Measurements from ENCODE around the gene PARVG.
A peak's percentile ranks its signal among the peaks of the same experiment; 100 is the strongest.

PARVG gene

DNA sequence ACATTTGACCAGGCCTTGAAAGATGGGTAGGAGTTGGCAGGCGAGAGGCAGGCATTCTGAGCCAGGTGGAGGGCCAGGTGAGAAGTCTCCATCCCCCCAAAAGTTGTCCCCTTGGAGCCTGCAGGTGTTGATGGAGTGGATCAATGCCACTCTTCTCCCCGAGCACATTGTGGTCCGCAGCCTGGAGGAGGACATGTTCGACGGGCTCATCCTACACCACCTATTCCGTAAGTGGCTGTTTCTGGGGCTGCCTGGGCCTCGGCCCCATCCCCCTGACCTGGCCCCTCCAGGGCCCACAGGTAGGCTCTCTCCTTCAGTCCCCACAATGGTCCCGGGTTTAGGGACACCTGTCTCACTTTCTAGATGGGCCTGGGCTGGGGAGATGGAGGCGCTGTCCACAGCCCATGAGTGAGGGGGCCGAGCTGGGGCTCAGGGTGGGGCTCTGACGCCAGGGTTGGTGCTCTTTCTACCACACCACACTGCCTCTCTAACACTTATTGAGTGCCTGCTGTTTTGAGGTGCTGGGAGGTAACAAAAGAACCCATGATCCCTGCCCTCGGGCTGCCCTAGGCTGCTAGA lies 7.0 kb downstream of the PARVG start:
- TF ChIP-seq, protein P1, sequence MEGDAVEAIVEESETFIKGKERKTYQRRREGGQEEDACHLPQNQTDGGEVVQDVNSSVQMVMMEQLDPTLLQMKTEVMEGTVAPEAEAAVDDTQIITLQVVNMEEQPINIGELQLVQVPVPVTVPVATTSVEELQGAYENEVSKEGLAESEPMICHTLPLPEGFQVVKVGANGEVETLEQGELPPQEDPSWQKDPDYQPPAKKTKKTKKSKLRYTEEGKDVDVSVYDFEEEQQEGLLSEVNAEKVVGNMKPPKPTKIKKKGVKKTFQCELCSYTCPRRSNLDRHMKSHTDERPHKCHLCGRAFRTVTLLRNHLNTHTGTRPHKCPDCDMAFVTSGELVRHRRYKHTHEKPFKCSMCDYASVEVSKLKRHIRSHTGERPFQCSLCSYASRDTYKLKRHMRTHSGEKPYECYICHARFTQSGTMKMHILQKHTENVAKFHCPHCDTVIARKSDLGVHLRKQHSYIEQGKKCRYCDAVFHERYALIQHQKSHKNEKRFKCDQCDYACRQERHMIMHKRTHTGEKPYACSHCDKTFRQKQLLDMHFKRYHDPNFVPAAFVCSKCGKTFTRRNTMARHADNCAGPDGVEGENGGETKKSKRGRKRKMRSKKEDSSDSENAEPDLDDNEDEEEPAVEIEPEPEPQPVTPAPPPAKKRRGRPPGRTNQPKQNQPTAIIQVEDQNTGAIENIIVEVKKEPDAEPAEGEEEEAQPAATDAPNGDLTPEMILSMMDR (IDR thresholded peaks at IDR 0.05; ENCODE audit: low read length, missing control alignments): no peak
- H3K4me3 ChIP-seq (replicated peaks; ENCODE audit: low read depth, low read length): no peak overlapping the region
- DNase-seq (ENCODE audit: low read depth): no peak

DNA sequence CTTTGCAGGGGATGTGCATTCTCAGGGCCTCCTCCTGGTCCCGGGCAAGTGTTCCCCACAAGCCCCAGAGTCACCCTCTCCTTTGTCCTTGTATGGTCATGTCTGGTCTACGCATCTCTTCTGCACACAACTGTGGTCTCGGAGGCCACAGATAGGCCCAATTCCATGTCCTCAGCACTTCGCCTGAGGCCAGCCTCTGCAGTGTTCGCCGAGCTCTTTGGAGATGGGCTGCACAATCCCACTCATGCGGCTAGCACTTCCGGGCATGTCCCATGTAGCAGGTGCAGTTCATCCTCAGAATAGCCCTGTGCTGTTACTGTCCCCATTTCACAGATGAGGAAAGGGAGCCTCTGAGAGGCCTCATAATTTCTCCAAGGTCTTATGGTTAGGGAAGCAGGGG lies 7.6 kb downstream of the PARVG start:
- no peak for DNase-seq (ENCODE audit: low read depth)
- no peak overlapping the region for H3K4me3 ChIP-seq (replicated peaks; ENCODE audit: low read depth, low read length)
- TF ChIP-seq, protein P1 (IDR thresholded peaks at IDR 0.05; ENCODE audit: low read length, missing control alignments): no peak

GRCh38 chr22:44188986-44189630 lies 8.4 kb downstream of the PARVG start:
- no peak for DNase-seq (ENCODE audit: low read depth)
- TF ChIP-seq, protein P1 (IDR thresholded peaks at IDR 0.05; ENCODE audit: low read length, missing control alignments): no peak
- H3K4me3 ChIP-seq (replicated peaks; ENCODE audit: low read depth, low read length): no peak overlapping the region

- no peak for DNase-seq (ENCODE audit: low read depth)
- H3K4me3 ChIP-seq (replicated peaks; ENCODE audit: low read depth, low read length): no peak overlapping the region
- TF ChIP-seq, protein P1 (IDR thresholded peaks at IDR 0.05; ENCODE audit: low read length, missing control alignments): no peak
These were observed 9.8 kb downstream of the PARVG start for GRCh38 chr22:44190381-44190976.

DNA sequence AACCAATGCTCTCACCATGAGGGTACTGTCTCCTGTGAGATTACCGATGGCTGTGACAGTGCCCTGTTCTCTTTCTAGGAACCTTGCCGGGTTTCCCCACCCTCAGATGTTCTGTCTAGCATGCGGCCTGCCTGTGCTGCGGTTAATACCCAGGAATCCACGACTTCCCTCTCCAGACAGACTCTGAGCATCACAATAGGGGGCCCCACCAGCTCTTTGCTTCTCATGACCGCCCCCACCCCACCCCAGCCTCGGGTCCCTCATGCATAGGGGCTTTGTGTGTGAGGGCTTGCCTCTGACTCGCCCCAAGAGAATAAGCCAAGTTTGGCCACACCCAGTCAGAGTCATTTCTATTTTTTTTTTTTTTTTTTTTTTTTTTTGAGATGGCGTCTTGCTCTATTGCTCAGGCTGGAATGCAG lies 10.3 kb downstream of the PARVG start:
- DNase-seq (ENCODE audit: low read depth): no peak
- TF ChIP-seq, protein P1 (IDR thresholded peaks at IDR 0.05; ENCODE audit: low read length, missing control alignments): no peak
- H3K4me3 ChIP-seq (replicated peaks; ENCODE audit: low read depth, low read length): no peak overlapping the region

GRCh38 chr22:44192098-44192815 lies 11.5 kb downstream of the PARVG start:
- H3K4me3 ChIP-seq (replicated peaks; ENCODE audit: low read depth, low read length): no peak overlapping the region
- TF ChIP-seq, protein P1 (IDR thresholded peaks at IDR 0.05; ENCODE audit: low read length, missing control alignments): no peak
- DNase-seq (ENCODE audit: low read depth): peak; percentile 7
